Measurements from ENCODE around the gene MACROD2. TPM values are rescaled to one million over a fixed set of nuclear protein-coding genes. Genes with fewer than 3 reads are reported as not detected.
"Not testable (repeated sequence)": the region's sequence is repeated elsewhere in the genome, so short reads cannot be mapped to it uniquely, and the experiment has no call there.

The MACROD2 gene
- polyA plus RNA-seq, 10 donors = 2.4 to 5.0 (median 3.6) TPM

DNA sequence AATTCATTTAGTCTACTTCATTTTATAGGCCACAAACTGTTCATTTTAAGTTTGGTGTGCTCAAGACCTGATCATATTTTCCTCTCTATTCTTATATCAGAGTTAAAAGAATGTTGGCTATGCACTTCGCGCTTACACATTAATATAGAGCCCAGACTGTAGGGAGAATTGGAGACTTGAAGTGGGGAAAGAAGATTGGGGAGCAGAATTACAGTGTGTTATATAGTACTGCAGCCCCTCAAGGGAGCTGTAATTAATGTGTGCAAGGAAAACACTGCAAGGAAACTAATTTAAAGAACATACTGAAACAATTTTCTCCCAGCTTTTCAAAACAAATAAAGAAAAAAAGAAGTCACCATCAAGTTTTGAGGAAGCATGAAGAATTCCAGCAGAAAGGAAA is 914.8 kb downstream of the MACROD2 start:
- peak in 1 of 3 donors; percentile 60 for DNase-seq

- DNase-seq = peak; percentile 25 to 83 (median 60)
These were observed 918.7 kb downstream of the MACROD2 start for GRCh38 chr20:14913896-14914620.

GRCh38 chr20:14914633-14915032 is 919.3 kb downstream of the MACROD2 start:
- no peak for DNase-seq

- DNase-seq = peak in 1 of 3 donors; percentile 50
These were observed 920.0 kb downstream of the MACROD2 start for GRCh38 chr20:14915356-14915755.

- DNase-seq = peak in 1 of 3 donors; percentile 62
These were observed 921.1 kb downstream of the MACROD2 start for GRCh38 chr20:14916360-14916920.

GRCh38 chr20:14918281-14918680 is 923.0 kb downstream of the MACROD2 start:
- no peak for DNase-seq

DNA sequence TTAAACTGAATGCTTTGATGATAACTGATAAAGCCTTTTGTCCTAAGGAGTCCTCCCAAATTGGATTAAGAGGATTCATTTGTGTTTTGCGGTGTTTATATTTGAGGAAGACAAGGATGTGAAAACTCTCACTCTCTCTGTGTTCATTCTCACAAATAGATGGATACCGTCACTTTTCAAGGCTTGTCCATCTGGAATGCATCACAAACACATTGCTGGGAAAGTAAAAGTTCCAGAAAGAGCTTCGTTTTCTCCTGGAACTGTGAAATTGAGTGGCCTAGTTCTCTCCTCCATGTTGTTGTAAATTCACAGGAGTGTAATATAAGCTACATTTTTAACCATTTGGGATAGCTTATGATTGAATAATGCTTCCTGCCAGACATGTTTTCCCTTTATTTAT is 923.7 kb downstream of the MACROD2 start:
- peak; percentile 45 to 71 (median 63) for DNase-seq

GRCh38 chr20:14919501-14920081 is 924.3 kb downstream of the MACROD2 start:
- DNase-seq = peak in 1 of 3 donors; percentile 37

DNA sequence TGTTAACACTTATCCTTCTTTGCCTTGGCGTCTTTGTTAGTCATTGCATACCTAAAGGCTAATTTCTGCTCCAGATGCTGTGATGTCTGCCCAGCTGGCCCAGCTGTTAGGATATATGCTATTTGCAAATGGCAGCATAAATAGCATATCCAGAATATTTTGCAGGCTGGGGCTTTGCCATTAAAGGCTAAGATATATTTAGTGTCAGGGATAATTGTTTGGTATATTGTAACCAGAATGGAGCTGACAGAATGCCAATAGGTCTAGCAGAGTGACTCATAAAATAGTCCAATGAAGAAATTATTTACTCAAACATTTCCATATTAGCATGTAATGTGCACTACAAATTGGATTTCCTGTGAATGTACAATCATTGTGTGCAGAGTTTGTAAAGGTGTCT is 926.2 kb downstream of the MACROD2 start:
- peak in 2 of 3 donors; percentile 53 to 59 for DNase-seq

- no peak for DNase-seq
These were observed 927.4 kb downstream of the MACROD2 start for GRCh38 chr20:14922503-14923267.

DNA sequence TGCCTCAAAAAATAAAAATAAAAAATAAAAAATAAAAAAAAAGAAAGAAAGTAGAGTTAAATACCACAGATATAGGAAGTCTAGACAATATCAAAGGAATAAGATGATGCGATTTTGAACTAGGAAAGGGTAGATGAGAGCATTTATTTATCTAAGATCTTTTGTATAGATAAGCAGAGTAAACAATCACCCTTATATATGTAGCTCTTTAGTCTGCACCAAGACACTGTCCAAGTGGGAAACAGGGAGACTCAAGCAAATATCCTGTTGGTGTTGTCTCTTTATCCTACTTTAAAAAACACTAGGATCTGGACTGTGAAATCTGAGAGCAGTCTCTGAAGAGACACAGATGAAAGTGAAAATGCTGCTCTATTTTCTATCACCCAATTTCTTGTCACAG is 929.1 kb downstream of the MACROD2 start:
- DNase-seq = no peak

GRCh38 chr20:14925300-14925699 is 930.0 kb downstream of the MACROD2 start:
- DNase-seq = peak in 2 of 3 donors; percentile 53 to 57

- not testable (repeated sequence) for DNase-seq
These were observed 931.1 kb downstream of the MACROD2 start for GRCh38 chr20:14926436-14926835.

DNA sequence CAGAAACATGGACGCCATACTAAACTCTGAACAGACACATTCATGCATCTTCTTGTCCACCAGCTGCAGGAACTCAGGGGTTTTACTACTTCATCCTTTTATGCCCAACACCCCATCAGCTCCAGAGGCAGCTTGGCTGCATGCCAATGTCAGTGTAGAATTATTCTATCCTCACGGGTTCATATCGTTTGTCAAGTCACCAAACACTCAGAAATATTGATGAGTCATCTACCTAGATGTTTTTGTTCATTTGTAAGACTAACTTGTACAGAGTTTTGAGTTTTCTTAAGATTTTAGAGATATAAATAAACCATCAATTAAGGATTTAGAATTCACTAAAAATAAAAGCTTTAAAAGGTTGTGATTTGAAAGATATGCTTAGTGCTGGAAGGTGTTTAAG is 932.8 kb downstream of the MACROD2 start:
- DNase-seq = no peak

- no peak for DNase-seq
These were observed 934.1 kb downstream of the MACROD2 start for GRCh38 chr20:14929388-14929787.

- DNase-seq = no peak
These were observed 936.7 kb downstream of the MACROD2 start for GRCh38 chr20:14932040-14932439.

- DNase-seq = no peak
These were observed 940.0 kb downstream of the MACROD2 start for GRCh38 chr20:14935285-14935684.

DNA sequence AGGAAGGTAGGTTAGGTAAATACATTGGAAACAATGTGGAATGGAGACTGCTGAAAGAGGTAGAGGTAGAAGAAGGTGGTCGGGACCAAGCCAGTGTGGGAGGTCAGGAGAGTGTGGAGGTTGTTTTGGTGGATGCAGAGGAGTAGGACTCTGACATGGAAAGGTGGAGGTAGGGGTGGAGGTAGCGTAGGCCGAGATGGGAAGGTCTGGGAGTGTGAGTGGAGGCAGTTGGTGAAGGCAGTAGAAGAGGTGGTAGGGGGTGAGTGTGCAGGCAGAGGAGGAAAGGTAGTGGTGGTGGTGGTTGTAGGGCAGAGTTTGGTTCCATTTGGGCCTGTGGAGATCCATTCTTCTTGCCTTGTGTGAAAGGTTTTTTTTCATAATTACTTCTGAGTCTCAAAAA is 941.7 kb downstream of the MACROD2 start:
- DNase-seq = no peak

DNA sequence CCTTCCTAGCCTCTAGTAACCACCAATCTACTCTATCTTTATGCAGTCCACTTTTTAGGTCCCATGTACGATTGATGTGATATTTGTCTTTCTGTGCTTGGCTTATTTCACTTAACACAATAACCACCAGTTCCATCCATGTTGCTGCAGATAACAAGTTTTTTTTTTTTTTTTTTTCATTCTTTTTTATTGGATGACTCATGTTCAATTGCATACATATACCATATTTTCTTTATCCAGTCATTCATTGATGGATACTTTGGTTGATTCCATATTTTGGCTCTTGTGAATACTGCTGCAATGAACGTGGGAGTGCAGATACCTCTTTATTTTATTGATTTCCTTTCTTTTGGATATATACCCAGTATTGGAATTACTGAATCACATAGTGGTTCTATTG is 942.5 kb downstream of the MACROD2 start:
- no peak for DNase-seq

DNA sequence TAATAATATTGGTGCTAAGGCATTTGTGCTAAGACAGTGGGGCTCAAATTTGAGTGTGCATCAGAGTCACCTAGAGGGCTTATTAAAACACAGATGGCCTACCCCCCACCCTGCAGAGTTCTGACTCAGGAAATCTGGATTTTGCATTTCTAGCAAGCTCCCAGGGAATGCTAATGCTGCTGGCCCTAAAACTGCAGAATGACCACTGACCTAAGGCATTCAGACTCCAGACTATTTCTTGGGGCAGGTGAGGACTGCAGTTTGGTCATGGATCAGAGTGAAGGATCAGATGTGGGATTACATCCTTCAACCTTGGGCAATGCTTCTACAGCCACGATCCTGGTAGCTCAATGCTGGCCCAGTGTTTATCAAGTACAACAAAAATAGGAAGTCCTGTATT is 952.2 kb downstream of the MACROD2 start:
- DNase-seq = no peak

DNA sequence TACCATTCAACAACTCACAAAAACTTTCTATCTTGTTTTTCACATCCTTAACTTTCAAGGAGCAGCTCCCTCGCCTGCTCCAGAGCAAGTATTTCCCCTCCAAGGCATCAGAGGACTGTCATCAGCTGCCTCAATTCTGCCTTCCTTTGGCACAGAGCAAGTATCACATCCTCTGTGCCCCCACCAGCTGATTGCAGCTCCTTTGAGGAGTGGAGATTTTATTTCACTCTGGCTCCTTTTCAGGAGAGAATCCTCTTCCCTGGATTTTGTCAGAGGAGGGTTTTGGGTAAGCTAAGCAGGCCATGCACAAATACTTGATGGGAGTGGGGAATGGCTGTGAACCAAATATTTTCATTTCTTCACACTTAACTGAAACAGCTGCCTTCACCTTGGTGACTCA is 952.6 kb downstream of the MACROD2 start:
- no peak for DNase-seq

GRCh38 chr20:14948416-14948815 is 953.1 kb downstream of the MACROD2 start:
- no peak for DNase-seq

All from muscle of back (tissue), 11 donors.